ENCODE data around the gene SLC25A1.

SLC25A1 gene

DNA sequence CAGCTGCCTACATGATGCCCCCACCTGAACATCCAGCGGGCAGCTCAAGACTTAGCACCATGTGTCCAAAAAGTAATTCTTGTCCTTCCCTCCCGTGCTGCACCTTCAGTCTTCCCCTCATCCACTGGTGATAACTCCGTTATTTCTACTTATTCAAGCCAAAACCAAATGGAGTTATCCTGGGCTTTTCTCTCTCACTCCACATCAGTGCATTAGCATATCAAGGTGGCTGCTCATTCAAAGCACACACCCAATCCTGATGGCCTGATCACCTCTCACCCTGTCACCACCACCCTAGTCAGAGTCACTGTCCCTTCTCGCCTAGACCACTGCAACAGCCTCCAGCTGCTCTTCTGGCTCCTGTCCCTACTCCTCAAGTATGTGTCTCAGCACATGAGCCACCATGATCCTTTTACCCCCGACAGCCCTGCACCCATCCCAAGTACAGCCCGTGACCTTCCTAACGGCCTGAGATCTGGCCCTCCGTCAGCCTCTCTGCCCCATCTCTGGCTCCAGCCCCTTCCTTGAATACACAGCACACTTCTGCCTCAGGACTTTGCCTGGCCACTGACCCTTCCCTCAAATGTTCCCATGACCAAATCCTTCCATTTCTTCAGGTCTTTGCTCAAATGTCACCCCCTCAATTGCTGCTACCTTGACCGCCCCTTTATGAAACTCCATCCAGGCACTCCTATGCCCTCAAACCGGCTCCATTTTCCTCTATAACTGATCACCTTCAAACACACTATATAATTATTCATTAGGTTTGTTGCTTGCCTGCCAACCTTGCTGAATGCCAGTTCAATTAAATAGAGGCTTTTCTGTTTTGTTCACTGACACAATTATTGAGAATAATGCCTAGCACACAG lies 19.7 kb upstream of the SLC25A1 start:
- TF ChIP-seq, protein P1, sequence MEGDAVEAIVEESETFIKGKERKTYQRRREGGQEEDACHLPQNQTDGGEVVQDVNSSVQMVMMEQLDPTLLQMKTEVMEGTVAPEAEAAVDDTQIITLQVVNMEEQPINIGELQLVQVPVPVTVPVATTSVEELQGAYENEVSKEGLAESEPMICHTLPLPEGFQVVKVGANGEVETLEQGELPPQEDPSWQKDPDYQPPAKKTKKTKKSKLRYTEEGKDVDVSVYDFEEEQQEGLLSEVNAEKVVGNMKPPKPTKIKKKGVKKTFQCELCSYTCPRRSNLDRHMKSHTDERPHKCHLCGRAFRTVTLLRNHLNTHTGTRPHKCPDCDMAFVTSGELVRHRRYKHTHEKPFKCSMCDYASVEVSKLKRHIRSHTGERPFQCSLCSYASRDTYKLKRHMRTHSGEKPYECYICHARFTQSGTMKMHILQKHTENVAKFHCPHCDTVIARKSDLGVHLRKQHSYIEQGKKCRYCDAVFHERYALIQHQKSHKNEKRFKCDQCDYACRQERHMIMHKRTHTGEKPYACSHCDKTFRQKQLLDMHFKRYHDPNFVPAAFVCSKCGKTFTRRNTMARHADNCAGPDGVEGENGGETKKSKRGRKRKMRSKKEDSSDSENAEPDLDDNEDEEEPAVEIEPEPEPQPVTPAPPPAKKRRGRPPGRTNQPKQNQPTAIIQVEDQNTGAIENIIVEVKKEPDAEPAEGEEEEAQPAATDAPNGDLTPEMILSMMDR (conservative IDR thresholded peaks at IDR 0.05; ENCODE audit: low read depth, low read length), result no peak
- H3K4me3 ChIP-seq (ENCODE audit: low read length), result no peak overlapping the region
- no peak for DNase-seq (ENCODE audit: low read depth)

DNA sequence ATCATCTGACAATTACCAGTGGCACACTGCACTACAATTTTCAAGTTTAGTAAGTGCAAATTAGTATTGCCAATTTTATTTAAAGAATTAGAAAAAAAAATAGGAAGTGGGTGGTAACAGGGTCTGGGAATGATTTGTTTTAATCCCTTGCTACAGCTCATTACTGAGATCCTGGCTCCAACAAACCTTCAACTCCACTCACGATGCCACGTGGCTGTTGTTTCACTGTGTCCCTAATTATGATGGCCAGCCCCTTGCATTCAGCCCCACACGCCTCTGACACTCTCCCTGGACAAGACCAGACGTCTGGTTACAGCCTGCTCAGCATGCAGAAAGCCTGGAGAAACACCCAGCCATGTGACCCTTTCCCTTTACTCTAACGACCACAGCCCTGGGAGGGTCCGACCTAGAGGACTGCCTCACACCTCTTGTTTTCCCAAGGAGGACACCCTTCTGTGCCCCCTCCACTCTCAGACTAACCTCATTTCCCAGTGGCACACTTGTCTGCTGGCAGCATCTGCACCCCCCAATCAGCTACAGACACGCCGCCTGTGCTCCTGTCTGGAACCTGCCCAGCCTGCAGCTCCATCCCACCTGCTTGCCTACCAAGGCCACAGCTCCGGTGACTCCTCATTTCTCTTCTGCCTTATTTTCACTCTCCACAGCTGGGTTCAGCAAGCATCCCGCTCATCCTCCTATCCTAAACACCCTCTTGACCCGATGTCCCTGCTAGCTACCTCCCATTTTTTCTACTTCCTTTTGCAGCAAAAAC lies 18.5 kb upstream of the SLC25A1 start:
- H3K4me3 ChIP-seq (ENCODE audit: low read length), result no peak overlapping the region
- no peak for DNase-seq (ENCODE audit: low read depth)
- TF ChIP-seq, protein P1 (conservative IDR thresholded peaks at IDR 0.05; ENCODE audit: low read depth, low read length), result no peak

DNA sequence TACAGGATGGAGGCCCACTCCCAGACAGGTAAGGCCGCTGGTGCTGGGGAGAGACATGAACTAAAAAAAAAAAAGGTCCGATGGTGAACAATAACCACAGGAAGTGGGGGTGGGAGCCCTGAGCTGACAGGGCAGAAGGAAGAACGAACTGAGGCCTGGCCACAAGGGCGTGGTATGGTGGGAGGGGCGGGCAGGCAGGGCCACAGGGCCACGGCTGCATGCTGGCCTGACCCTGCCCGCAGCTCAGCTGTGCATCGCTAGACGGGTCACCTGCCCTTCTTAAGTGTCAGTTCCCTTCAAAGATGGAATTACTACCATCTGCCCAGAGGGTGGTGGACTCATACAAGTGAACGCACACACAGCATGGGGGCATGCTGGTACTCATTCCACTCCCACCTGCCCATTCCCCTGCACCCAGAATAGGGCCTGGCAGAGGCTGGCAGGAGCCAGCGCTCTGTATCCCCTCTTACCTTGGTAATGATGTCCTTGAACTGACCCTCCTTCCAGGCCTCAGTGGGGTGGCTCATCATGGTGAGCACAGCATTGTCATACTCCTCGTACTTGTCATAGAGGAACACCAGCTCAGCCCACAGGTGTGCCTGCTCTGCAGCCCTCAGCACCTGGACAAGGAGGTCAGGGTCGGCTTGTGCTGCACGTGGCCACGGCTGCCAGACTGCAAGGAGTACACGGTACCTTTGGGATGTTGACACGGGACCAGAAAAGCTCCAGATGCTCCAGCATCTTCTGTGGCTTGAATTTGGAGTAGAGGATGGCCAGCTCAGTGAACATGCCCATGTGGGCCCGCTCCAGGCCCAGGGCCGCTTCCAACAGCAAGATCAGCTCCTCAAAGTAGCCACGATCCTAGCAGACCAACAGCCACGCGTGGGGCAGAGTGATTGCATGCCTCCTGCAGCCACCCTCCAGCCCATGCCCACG lies 17.5 kb upstream of the SLC25A1 start:
- no peak for DNase-seq (ENCODE audit: low read depth)
- no peak overlapping the region for H3K4me3 ChIP-seq (ENCODE audit: low read length)
- TF ChIP-seq, protein P1 (conservative IDR thresholded peaks at IDR 0.05; ENCODE audit: low read depth, low read length), result no peak

DNA sequence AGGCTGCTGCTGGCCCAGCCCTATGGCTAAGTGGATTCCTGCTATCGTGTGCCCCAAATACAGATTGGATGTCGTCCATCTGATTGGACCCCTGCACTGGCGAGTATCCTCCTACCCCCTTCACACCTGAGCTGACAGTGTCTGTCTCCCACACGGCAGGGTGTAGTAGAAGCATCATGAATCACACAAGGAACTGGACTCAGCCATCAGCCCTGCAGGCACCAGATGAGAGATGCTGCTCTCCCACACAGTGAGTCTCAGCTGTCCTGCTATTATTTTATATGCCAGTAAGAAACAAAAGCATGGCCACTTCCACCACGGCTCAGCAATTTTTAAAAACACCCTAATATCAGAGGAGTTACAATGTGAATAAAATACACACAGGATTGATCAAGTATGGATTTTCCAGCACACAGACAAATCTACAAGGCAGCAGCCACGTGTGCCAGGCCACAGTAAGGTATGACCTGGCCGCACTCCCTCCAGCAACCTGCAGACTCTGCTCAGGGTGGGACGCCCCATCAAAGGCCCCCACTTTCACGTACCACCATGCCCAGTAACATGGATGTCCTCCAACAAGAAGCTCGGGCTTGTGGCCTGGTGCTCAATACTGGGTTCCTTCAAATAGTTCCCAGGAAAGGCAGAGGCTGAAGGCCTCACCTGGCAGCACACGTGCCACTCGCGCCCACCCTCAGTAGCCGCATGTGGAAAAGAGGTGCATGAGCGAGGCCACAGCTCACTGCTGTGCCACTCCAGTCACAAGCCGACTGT lies 16.4 kb upstream of the SLC25A1 start:
- no peak for DNase-seq (ENCODE audit: low read depth)
- TF ChIP-seq, protein P1 (conservative IDR thresholded peaks at IDR 0.05; ENCODE audit: low read depth, low read length), result no peak
- no peak overlapping the region for H3K4me3 ChIP-seq (ENCODE audit: low read length)

DNA sequence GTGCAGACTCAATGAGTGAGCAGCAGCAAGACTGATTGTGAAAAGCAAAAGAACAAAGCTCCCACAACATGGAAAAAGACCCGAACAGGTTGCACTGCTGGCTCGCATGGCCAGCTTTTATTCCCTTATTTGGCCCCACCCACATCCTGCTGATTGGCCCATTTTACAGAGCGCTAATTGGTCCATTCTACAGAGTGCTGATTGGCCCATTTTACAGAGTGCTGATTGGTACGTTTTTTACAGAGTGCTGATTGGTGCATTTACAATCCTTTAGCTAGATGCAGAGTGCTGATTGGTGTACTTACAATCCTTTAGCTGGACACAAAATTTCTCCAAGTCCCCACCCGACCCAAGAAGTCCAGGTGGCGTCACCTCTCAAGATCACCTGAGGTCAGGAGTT lies 15.3 kb upstream of the SLC25A1 start:
- no peak overlapping the region for H3K4me3 ChIP-seq (ENCODE audit: low read length)
- no peak for DNase-seq (ENCODE audit: low read depth)
- TF ChIP-seq, protein P1 (conservative IDR thresholded peaks at IDR 0.05; ENCODE audit: low read depth, low read length), result no peak

Measured in retinal pigment epithelial cell (primary cell).